Activated T-helper 2 cell treated with anti-CD3 and anti-CD28 coated beads, Interferon-gamma antibody, Interleukin-2, Interleukin-4, amounts not matched to agents 10 μg/mL and 5 μg/mL and 100 μg/mL, durations not matched to agents 14 hours and 24 hours and 36 hours (primary cell): ENCODE measurements around the gene GBF1. TPM values are rescaled to one million over a fixed set of nuclear protein-coding genes. Genes with fewer than 3 reads are reported as not detected.

Source experiments
- DNase-seq: peaks from one replicate; pipeline ENCODE4 v3.0.0; 2021; ENCODE audit warnings: low spot score
- H3K27ac Mint-ChIP-seq: one replicate; pipeline ENCODE4 v1.8.0; 2021; ENCODE audit warnings: mixed read lengths
- H3K27me3 Mint-ChIP-seq: one replicate; pipeline ENCODE4 v1.8.0; 2021; ENCODE audit warnings: low read depth, mixed read lengths
- H3K36me3 Mint-ChIP-seq: one replicate; pipeline ENCODE4 v1.8.0; 2021; ENCODE audit warnings: low read depth, mixed read lengths
- H3K4me1 Mint-ChIP-seq: one replicate; pipeline ENCODE4 v1.8.0; 2021; ENCODE audit warnings: low read depth, mixed read lengths
- H3K4me3 Mint-ChIP-seq: one replicate; pipeline ENCODE4 v1.8.0; 2021; ENCODE audit warnings: low read depth, mild to moderate bottlenecking, moderate library complexity, mixed read lengths
- H3K9me3 Mint-ChIP-seq: one replicate; pipeline ENCODE4 v1.8.0; 2021; ENCODE audit warnings: mixed read lengths
- intact Hi-C: fragments of 100-400 bp; cut with micrococcal nuclease; formaldehyde crosslinking; loops from one replicate; pipeline ENCODE4 v1.15.1; 2023
- total RNA-seq: library from RNA; stranded (reverse); gene quantifications from 2 replicates; pipeline ENCODE4 v1.2.3, GENCODE V29; 2022

The GBF1 gene
- total RNA-seq, 1 donor from 2014 or later, result 49.2 TPM

GRCh38 chr10:102413053-102413705 is 167.8 kb downstream of the GBF1 start:
- H3K27me3 Mint-ChIP-seq, result peaks cover 38% of the 10 kb centered on the region
- H3K4me1 Mint-ChIP-seq, result peaks cover 26% of the 10 kb centered on the region
- no peak overlapping the region for H3K27ac Mint-ChIP-seq
- no peak for DNase-seq
- no peaks in the 10 kb centered on the region for H3K36me3 Mint-ChIP-seq
- no peaks in the 10 kb centered on the region for H3K9me3 Mint-ChIP-seq
- intact Hi-C loops, result no loop called here
- H3K4me3 Mint-ChIP-seq, result no peak overlapping the region

GRCh38 chr10:102413806-102414561 is 168.7 kb downstream of the GBF1 start:
- intact Hi-C loops, result no loop called here
- H3K27me3 Mint-ChIP-seq, result peaks cover 39% of the 10 kb centered on the region

DNA sequence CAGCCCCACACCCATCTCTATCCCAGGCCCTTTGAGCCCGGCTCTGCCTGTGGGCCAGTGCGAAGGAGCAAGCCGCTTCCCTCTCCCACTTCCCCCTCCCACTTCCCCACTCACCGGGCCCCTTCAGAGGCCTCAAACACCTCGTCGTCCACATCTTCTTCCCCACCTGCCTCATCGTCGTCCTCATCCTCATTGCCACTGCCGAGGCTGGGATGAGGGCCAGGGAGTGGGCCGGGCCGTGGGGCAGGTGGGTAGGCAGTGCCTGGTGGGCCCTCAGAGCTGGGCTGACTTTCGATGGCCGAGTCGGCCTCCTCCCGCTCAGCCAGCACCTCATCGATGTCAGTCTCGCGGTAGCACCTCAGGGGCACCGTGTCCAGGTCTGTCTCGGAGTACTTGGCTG is 169.4 kb downstream of the GBF1 start:
- intact Hi-C loops, result no loop called here
- Mint-ChIP-seq H3K4me3 (no peak overlapping the region), H3K4me1 (peaks cover 23% of the 10 kb centered on the region), H3K27ac (no peak overlapping the region), H3K27me3 (peaks cover 37% of the 10 kb centered on the region), H3K36me3 (no peaks in the 10 kb centered on the region), H3K9me3 (no peaks in the 10 kb centered on the region)
- no peak for DNase-seq

More at GRCh38 chr10:102413806-102414561, 168.7 kb downstream of the GBF1 start:
- H3K9me3 Mint-ChIP-seq, result no peaks in the 10 kb centered on the region
- no peaks in the 10 kb centered on the region for H3K36me3 Mint-ChIP-seq
- H3K4me1 Mint-ChIP-seq, result peaks cover 24% of the 10 kb centered on the region
- H3K4me3 Mint-ChIP-seq, result no peak overlapping the region
- H3K27ac Mint-ChIP-seq, result no peak overlapping the region
- no peak for DNase-seq

DNA sequence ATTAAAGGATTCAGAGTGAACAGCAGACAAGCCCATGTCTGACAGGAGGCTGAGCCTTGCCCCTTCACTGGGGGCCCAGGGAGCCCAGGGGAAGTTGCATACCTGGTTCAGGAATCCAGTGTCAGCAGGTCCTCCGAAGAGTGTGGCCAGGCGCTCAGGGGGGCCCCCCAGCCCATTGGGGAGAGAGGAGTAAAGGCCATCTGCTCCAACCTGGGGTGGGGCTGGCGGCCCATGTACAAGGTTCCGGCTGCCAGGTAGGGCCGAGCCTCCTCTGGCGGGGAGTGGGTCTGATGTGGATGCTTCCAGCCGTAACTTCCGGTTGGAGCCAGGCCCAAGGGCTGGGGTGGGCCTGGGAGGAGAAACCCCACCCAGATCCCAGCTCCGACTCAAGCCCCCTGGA is 171.0 kb downstream of the GBF1 start:
- Mint-ChIP-seq H3K4me3 (no peak overlapping the region), H3K36me3 (no peaks in the 10 kb centered on the region), H3K4me1 (peaks cover 22% of the 10 kb centered on the region), H3K27ac (no peak overlapping the region), H3K9me3 (no peaks in the 10 kb centered on the region), H3K27me3 (peaks cover 28% of the 10 kb centered on the region)
- intact Hi-C loops, result no loop called here
- DNase-seq, result no peak

- intact Hi-C loops, result no loop called here
- Mint-ChIP-seq H3K4me1 (peaks cover 19% of the 10 kb centered on the region), H3K9me3 (no peaks in the 10 kb centered on the region), H3K36me3 (no peaks in the 10 kb centered on the region), H3K4me3 (no peak overlapping the region), H3K27ac (no peak overlapping the region), H3K27me3 (peaks cover 24% of the 10 kb centered on the region)
- no peak for DNase-seq
Measured at GRCh38 chr10:102416695-102417094, 171.4 kb downstream of the GBF1 start.

DNA sequence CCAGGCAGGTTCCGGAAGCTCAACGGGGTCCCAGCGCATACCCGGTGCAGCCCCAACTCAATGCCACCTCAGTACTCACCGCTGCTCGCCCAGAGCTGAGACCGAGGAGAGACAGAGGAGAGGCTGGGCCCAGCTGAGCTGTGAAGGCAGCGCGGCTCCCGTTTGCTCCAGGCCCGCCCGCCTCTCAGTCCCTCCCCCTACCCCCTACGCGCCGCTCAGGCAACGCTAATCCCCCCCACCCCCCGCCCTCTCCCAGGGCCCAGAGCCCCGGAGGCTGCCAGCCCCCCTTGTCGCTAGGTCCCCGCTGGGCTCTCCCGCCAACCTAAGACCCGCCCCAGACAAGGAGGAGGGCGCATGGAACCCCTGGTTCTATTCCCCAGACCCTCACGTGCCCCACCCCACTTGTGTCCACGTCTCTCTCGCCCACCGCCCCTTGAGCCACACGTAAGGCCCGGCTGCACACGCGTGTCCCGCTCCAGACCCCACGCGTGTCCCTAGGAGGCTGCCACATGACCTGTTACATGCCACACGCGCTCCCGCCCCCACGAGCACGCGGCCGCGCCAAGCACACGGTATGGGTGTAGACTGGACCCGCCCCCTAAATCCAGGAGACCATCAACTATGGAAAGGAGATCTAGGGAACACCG is 173.4 kb downstream of the GBF1 start, which contains the start of gene PSD:
TSS of gene PSD (minus strand) at position 164 of the 647 bp plus-strand sequence. CDS start 1,747 bp downstream, outside the sequence.
- Mint-ChIP-seq H3K4me1 (peaks cover 17% of the 10 kb centered on the region), H3K27me3 (peaks cover 23% of the 10 kb centered on the region), H3K4me3 (peak within 1 kb of the TSS; percentile 93), H3K9me3 (no peaks in the 10 kb centered on the region), H3K27ac (peak within 1 kb of the TSS; percentile 9), H3K36me3 (peaks cover 4% of the 10 kb centered on the region)
- intact Hi-C loops, result no loop called here
- DNase-seq, result no peak

DNA sequence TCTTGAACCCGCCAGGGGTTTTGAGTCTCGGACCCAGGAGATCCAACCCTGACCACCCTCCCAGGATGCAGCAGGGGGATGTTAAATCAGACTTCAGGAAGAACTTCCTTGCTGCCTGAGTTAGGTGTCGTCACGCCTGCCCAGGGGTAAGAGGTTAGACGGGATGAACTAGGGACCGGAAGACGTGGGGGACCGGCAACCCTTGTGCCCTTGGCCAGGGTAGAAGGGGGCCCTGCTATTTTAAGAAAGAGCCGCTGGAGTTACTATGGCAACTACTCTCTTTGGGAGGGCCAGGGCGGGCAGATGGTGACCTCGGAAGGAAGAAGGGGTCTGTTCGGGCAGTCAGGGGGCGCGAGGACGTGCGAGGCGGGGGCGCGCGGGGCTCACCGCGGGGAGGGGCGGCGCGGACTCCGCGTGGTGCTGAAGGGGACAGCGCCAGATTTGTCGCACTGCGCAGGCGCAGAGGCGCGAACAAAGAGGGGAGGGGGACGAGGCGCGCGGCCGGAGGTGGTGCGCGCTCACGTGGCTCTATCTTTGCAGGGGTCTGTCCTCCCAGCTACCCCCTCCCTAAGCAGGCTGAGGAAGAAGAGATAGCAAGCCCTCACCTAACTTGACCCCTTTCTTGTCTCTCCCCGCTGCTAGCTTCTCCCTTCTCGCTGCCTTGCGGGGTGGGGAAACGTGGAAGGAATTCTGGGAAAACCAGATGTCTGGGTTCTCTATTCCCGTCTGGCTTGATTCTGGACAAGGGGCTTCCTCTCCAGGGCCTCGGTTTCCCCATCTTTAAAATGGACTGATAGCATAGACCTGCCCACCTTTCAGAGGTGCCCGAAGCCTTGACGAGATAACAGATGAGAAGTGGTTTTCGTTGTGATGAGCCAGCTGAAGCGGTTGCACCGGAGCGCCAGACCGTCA is 174.2 kb downstream of the GBF1 start:
- peak overlapping the region; percentile 9 for H3K27ac Mint-ChIP-seq
- peaks cover 23% of the 10 kb centered on the region for H3K27me3 Mint-ChIP-seq
- H3K4me3 Mint-ChIP-seq, result peak overlapping the region; percentile 93
- H3K9me3 Mint-ChIP-seq, result no peaks in the 10 kb centered on the region
- intact Hi-C loops, result loop anchor here (1.0 to 5.0 kb wide), 4 partner anchors 43 to 287 kb away; partner anchors contain the start of genes ACTR1A and SUFU
- peak; percentile 78 for DNase-seq
- peaks cover 4% of the 10 kb centered on the region for H3K36me3 Mint-ChIP-seq
- H3K4me1 Mint-ChIP-seq, result peaks cover 17% of the 10 kb centered on the region

DNA sequence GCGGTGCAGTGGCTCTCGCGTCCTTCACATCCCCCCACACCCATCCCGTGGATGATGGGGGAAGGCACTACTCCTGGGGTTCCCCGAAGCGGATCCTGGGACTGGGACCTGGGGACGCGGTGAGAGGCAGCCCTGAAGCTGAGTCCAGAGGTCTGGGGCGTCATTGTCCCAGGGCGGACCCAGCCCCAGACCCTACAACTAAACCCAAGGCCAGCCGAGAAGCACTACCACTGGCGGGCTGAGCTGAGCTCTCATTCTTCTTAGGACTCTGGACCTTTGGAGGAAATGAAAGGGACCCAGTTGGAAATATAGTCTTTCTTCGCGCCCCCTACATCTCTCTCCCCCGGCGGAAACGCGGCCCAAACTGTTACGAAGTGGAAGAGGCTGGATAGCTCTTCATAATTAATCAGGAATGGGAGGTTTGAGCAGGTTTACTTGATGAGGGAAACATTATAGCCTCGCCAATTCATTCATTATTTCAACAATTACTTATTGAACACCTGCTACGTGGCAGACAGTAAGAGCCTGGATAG is 174.9 kb downstream of the GBF1 start:
- peak overlapping the region; percentile 93 for H3K4me3 Mint-ChIP-seq
- H3K9me3 Mint-ChIP-seq, result no peaks in the 10 kb centered on the region
- H3K36me3 Mint-ChIP-seq, result peaks cover 4% of the 10 kb centered on the region
- intact Hi-C loops, result loop anchor here (1.0 to 5.0 kb wide), 4 partner anchors 42 to 288 kb away; partner anchors contain the start of genes ACTR1A and SUFU
- H3K27me3 Mint-ChIP-seq, result peaks cover 23% of the 10 kb centered on the region
- no peak for DNase-seq
- peaks cover 17% of the 10 kb centered on the region for H3K4me1 Mint-ChIP-seq
- peak overlapping the region; percentile 87 for H3K27ac Mint-ChIP-seq

DNA sequence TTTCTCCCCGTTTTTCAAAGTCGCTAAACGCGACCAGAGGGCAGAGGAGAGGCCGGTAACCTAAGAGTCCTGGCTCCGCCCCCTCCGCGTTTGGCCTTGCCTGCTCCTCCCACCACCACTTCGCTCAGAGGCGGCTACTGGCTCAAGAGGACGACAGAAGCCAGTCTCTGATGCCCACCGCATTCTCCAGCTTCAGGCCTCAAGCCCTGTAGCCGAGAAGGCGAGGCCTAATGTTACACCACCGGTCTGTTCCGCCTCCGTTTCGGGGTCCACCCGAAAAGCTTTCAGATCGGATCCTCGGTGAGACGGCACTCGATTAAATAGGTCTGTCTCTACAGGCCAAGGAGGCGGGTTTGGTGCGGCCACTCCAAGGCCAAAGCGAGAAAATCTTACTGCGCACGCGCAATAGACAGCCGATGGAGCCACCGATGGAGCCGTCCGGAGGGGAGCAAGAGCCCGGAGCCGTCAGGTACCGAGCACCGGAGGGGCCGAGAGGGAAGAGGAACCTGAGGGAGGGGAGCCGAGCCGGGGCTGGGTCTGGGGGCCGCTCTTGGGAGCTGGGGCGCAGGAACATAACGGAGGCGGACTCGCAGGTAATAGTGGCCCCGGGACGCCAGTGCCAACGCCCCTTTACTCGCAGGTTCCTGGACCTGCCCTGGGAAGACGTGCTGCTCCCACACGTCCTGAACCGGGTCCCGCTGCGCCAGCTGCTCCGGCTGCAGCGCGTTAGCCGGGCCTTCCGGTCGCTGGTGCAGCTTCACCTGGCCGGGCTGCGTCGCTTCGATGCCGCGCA is 175.6 kb downstream of the GBF1 start, which contains the start of gene FBXL15:
TSS of gene FBXL15 (plus strand) at position 123 of the 793 bp plus-strand sequence. CDS start at position 417, 294 bp downstream.
- Mint-ChIP-seq H3K9me3 (no peaks in the 10 kb centered on the region), H3K27me3 (peaks cover 19% of the 10 kb centered on the region), H3K27ac (peak within 1 kb of the TSS; percentile 87), H3K4me3 (peak within 1 kb of the TSS; percentile 93), H3K36me3 (peaks cover 8% of the 10 kb centered on the region), H3K4me1 (peaks cover 17% of the 10 kb centered on the region)
- DNase-seq, result peak; percentile 95
- intact Hi-C loops, result loop anchor here (1.0 to 5.0 kb wide), 7 partner anchors 11 to 289 kb away; partner anchors contain the start of genes ACTR1A, CUEDC2 and SUFU

DNA sequence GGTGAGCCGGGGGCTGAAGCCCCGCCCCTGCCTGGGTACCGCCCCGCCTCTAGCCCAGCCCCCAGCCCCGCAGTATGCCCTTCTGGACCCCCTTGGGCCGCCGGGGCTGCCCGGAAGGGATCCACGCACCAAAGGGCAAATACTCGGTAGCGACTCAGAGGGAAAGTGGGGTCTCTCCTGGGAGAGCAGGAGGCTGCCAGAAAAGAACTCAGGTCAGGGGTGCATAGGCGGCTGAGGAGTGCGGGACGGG is 176.1 kb downstream of the GBF1 start:
- Mint-ChIP-seq H3K36me3 (peaks cover 10% of the 10 kb centered on the region), H3K9me3 (no peaks in the 10 kb centered on the region), H3K27ac (peak overlapping the region; percentile 34), H3K4me3 (peak overlapping the region; percentile 93), H3K4me1 (peaks cover 17% of the 10 kb centered on the region), H3K27me3 (peaks cover 17% of the 10 kb centered on the region)
- DNase-seq, result no peak
- intact Hi-C loops, result loop anchor here (1.0 to 5.0 kb wide), 6 partner anchors 11 to 81 kb away; partner anchors contain the start of genes ACTR1A, CUEDC2 and SUFU

GRCh38 chr10:102421757-102422512 is 176.6 kb downstream of the GBF1 start:
- Mint-ChIP-seq H3K27me3 (peaks cover 17% of the 10 kb centered on the region), H3K27ac (peak overlapping the region; percentile 61), H3K4me3 (peak overlapping the region; percentile 93), H3K4me1 (peaks cover 18% of the 10 kb centered on the region), H3K9me3 (no peaks in the 10 kb centered on the region), H3K36me3 (peaks cover 10% of the 10 kb centered on the region)
- DNase-seq, result no peak
- intact Hi-C loops, result loop anchor here (1.0 to 5.0 kb wide), 7 partner anchors 10 to 191 kb away; partner anchors contain the start of genes ACTR1A, CUEDC2 and SUFU
